ENCODE data around the gene NELFE.

DNA sequence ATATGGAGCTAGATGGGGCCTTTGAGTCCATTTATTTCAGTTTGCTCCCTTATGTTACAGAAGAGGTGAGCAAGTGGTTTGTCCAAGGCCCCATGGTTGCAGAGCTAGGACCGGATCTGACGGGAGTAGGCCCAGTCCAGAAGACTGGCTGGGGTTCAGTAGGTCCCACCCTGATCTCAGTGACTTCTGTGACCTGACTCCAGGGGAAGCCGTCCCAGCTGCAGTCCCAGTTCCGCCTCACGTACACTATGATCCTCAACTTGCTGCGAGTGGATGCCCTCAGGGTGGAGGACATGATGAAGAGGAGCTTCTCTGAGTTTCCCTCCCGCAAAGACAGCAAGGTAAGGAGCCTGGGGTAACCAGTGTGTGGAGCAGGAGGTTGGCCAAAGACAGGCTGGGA lies 7.7 kb upstream of the NELFE start:
- TF ChIP-seq, protein P1, sequence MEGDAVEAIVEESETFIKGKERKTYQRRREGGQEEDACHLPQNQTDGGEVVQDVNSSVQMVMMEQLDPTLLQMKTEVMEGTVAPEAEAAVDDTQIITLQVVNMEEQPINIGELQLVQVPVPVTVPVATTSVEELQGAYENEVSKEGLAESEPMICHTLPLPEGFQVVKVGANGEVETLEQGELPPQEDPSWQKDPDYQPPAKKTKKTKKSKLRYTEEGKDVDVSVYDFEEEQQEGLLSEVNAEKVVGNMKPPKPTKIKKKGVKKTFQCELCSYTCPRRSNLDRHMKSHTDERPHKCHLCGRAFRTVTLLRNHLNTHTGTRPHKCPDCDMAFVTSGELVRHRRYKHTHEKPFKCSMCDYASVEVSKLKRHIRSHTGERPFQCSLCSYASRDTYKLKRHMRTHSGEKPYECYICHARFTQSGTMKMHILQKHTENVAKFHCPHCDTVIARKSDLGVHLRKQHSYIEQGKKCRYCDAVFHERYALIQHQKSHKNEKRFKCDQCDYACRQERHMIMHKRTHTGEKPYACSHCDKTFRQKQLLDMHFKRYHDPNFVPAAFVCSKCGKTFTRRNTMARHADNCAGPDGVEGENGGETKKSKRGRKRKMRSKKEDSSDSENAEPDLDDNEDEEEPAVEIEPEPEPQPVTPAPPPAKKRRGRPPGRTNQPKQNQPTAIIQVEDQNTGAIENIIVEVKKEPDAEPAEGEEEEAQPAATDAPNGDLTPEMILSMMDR (IDR thresholded peaks at IDR 0.05; ENCODE audit: low read length): no peak
- no peak for TF ChIP-seq EZH2 (optimal IDR thresholded peaks at IDR 0.05; ENCODE audit: low read depth, low read length)

Data from MM.1S (cell line).